Measurements from ENCODE around the gene NRXN3.

DNA sequence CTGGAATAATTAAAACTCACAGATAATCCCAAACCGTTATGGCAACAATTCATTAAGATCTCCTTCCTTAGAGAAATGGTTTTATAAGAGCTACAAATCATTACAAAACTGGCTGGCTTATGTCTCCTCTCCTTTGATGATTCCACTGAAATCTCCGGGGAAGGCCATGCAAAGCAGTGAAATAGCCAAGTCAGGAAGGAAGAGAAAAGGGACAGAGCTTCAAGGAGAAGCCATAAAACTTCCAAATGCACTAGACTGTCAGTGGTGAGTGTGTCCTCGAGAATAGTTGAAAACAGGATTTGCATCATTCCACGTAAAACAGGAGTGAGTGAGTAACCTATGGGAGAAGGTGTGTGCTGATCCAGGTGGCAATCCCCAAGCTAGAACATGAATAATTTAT is 1711.1 kb downstream of the NRXN3 start:
- TF ChIP-seq BHLHE40 (IDR thresholded peaks at IDR 0.05; ENCODE audit: borderline replicate concordance) (no peak), TARDBP (IDR thresholded peaks at IDR 0.05) (no peak), NFRKB (IDR thresholded peaks at IDR 0.05) (no peak), SP1 (IDR thresholded peaks at IDR 0.05) (no peak), ELF4 (IDR thresholded peaks at IDR 0.05) (no peak), LEF1 (IDR thresholded peaks at IDR 0.05; ENCODE audit: borderline replicate concordance) (no peak), HDGF (IDR thresholded peaks at IDR 0.05; ENCODE audit: borderline replicate concordance) (no peak)
- TF ChIP-seq, protein P1, sequence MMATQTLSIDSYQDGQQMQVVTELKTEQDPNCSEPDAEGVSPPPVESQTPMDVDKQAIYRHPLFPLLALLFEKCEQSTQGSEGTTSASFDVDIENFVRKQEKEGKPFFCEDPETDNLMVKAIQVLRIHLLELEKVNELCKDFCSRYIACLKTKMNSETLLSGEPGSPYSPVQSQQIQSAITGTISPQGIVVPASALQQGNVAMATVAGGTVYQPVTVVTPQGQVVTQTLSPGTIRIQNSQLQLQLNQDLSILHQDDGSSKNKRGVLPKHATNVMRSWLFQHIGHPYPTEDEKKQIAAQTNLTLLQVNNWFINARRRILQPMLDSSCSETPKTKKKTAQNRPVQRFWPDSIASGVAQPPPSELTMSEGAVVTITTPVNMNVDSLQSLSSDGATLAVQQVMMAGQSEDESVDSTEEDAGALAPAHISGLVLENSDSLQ (IDR thresholded peaks at IDR 0.05): no peak

Data from HEK293T (cell line).